GM23338 (cell line): ENCODE data around the gene RIIAD1. TPM values are rescaled to one million over a fixed set of nuclear protein-coding genes. Genes with fewer than 3 reads are reported as not detected.

Experiments used
- ATAC-seq: fragments of 200-7000 bp; cut with Tn5 transposase; 3 replicates; pipeline ENCODE4 v1.9.1; 2020
- DNase-seq: peaks from one replicate; pipeline ENCODE4 v3.0.0-alpha.2; 2015; ENCODE audit warnings: low spot score
- H2AFZ ChIP-seq: fragments of 200-600 bp; sonication (generic); 2 replicates; pipeline ENCODE4 v1.8.0; 2016; ENCODE audit warnings: antibody characterized with exemption, mild to moderate bottlenecking, moderate library complexity
- H3F3A ChIP-seq: fragments of 200-600 bp; sonication (generic); replicated peaks from 2 replicates; pipeline ENCODE4 v1.8.0; 2017; ENCODE audit warnings: antibody characterized with exemption, mixed run types, low read depth
- H3K27ac ChIP-seq: fragments of 200-600 bp; sonication (generic); 2 replicates; pipeline ENCODE4 v1.6.1; 2016; ENCODE audit warnings: low read depth
- H3K27me3 ChIP-seq: fragments of 200-600 bp; sonication (generic); 2 replicates; pipeline ENCODE4 v1.8.0; 2016; ENCODE audit warnings: mild to moderate bottlenecking, mixed run types, moderate library complexity; ENCODE audit not compliant: insufficient read depth
- H3K36me3 ChIP-seq: fragments of 200-600 bp; sonication (generic); 2 replicates; pipeline ENCODE4 v1.8.0; 2016; ENCODE audit warnings: mild to moderate bottlenecking; ENCODE audit not compliant: insufficient read depth
- H3K4me1 ChIP-seq: fragments of 200-600 bp; sonication (generic); 2 replicates; pipeline ENCODE4 v1.8.0; 2016; ENCODE audit warnings: mild to moderate bottlenecking, moderate library complexity; ENCODE audit not compliant: insufficient read depth
- H3K4me2 ChIP-seq: fragments of 200-600 bp; sonication (generic); 2 replicates; pipeline ENCODE4 v1.7.1; 2017; ENCODE audit warnings: mixed run types
- H3K4me3 ChIP-seq: fragments of 200-600 bp; sonication (generic); 2 replicates; pipeline ENCODE4 v1.6.1; 2016; ENCODE audit warnings: mixed run types
- H3K79me2 ChIP-seq: fragments of 200-600 bp; sonication (generic); replicated peaks from 2 replicates; pipeline ENCODE4 v1.8.0; 2017; ENCODE audit warnings: mild to moderate bottlenecking; ENCODE audit not compliant: insufficient read depth
- H3K9me2 ChIP-seq: fragments of 200-600 bp; sonication (generic); 2 replicates; pipeline ENCODE4 v1.8.0; 2017; ENCODE audit not compliant: insufficient read depth
- H4K20me1 ChIP-seq: fragments of 200-600 bp; sonication (generic); replicated peaks from 2 replicates; pipeline ENCODE4 v1.8.0; 2017; ENCODE audit warnings: mild to moderate bottlenecking; ENCODE audit not compliant: insufficient read depth
- H3K27ac Mint-ChIP-seq: 2 replicates; pipeline ENCODE4 v1.8.0; 2020; ENCODE audit warnings: inconsistent platforms, mild to moderate bottlenecking, moderate library complexity, mixed read lengths
- H3K27me3 Mint-ChIP-seq: 3 replicates; pipeline ENCODE4 v1.8.0; 2022; ENCODE audit warnings: low read depth, mild to moderate bottlenecking, moderate library complexity, mixed read lengths, inconsistent platforms; ENCODE audit not compliant: insufficient read depth, poor library complexity
- H3K36me3 Mint-ChIP-seq: 3 replicates; pipeline ENCODE4 v1.8.0; 2021; ENCODE audit warnings: low read depth, mild to moderate bottlenecking, inconsistent platforms, moderate library complexity, mixed read lengths
- H3K4me1 Mint-ChIP-seq: 3 replicates; pipeline ENCODE4 v1.8.0; 2020; ENCODE audit warnings: mild to moderate bottlenecking, inconsistent platforms, mixed read lengths
- H3K4me3 Mint-ChIP-seq: 3 replicates; pipeline ENCODE4 v1.8.0; 2021; ENCODE audit warnings: moderate library complexity, mild to moderate bottlenecking, inconsistent platforms, mixed read lengths
- H3K9me3 Mint-ChIP-seq: 3 replicates; pipeline ENCODE4 v1.8.0; 2020; ENCODE audit warnings: moderate library complexity, mild to moderate bottlenecking, inconsistent platforms, mixed read lengths
- CREB1 ChIP-seq: fragments of 250-450 bp; sonication (Bioruptor Pico); IDR thresholded peaks from 2 replicates; pipeline ENCODE4 v1.5.0; 2020; ENCODE audit warnings: low read depth, mild to moderate bottlenecking, moderate library complexity
- EZH2 ChIP-seq: fragments of 200-600 bp; sonication (generic); IDR thresholded peaks from one replicate; pipeline ENCODE4 v1.8.0; 2017; ENCODE audit warnings: antibody characterized with exemption, mild to moderate bottlenecking, low read depth; ENCODE audit not compliant: unreplicated experiment
- EZH2phosphoT487 ChIP-seq: fragments of 200-600 bp; sonication (generic); IDR thresholded peaks from one replicate; pipeline ENCODE4 v1.8.1; 2018; ENCODE audit warnings: antibody characterized with exemption; ENCODE audit not compliant: unreplicated experiment
- JUNB ChIP-seq: IDR thresholded peaks from one replicate; pipeline ENCODE4 v1.6.1; 2016; ENCODE audit warnings: antibody characterized with exemption; ENCODE audit not compliant: unreplicated experiment
- NANOG ChIP-seq: IDR thresholded peaks from 2 replicates; pipeline ENCODE4 v1.6.1; 2016; ENCODE audit warnings: antibody characterized with exemption, borderline replicate concordance
- POLR2AphosphoS5 ChIP-seq: IDR thresholded peaks from 2 replicates; pipeline ENCODE4 v1.6.1; 2016; ENCODE audit warnings: antibody characterized with exemption, low read depth
- STAT1 ChIP-seq: IDR thresholded peaks from one replicate; pipeline ENCODE4 v1.6.1; 2016; ENCODE audit warnings: antibody characterized with exemption; ENCODE audit not compliant: unreplicated experiment
- ZNF114 ChIP-seq: fragments of 250-450 bp; sonication (Bioruptor Pico); IDR thresholded peaks from 2 replicates; pipeline ENCODE4 v1.5.0; 2020; ENCODE audit warnings: mild to moderate bottlenecking, moderate library complexity
- ZNF331 ChIP-seq: fragments of 250-450 bp; sonication (Bioruptor Pico); IDR thresholded peaks from 2 replicates; pipeline ENCODE4 v1.5.0; 2020; ENCODE audit warnings: low read depth, mild to moderate bottlenecking, moderate library complexity
- polyA plus RNA-seq: library from polyadenylated mRNA; unstranded; fragments of >200 nt; fragmentation: Nextera tagmentation; extraction: Ambion mirVana; gene quantifications from 2 replicates; pipeline ENCODE4 v1.2.1, GENCODE V29; 2016
- total RNA-seq: library from RNA; depleted of rRNA; stranded (reverse); fragments of >200 nt; shearing (Covaris generic); gene quantifications from 2 replicates; pipeline ENCODE4 v1.2.3, GENCODE V29; 2014
- TF ChIP-seq, protein P1 (sequence below), 2 experiments: fragments of 200-600 bp in 1 of 2; sonication (generic) in 1 of 2; conservative IDR thresholded peaks; 2 replicates each; pipeline versions ENCODE4 v1.5.1 to v1.6.1; 2016 to 2017; ENCODE audit warnings: antibody characterized with exemption in 2 of 2, low read depth in 2 of 2, mild to moderate bottlenecking in 2 of 2, moderate library complexity in 1 of 2
- TF ChIP-seq, protein P2 (sequence below): IDR thresholded peaks from one replicate; pipeline ENCODE4 v1.6.1; 2018; ENCODE audit warnings: antibody characterized with exemption; ENCODE audit not compliant: unreplicated experiment
- TF ChIP-seq, protein P3 (sequence below): fragments of 250-450 bp; sonication (Bioruptor Pico); IDR thresholded peaks from 2 replicates; pipeline ENCODE4 v1.5.0; 2020; ENCODE audit warnings: mild to moderate bottlenecking, moderate library complexity
- TF ChIP-seq, protein P4 (sequence below): IDR thresholded peaks from 2 replicates; pipeline ENCODE4 v1.6.1; 2016; ENCODE audit warnings: antibody characterized with exemption

Gene RIIAD1
- total and polyA plus RNA-seq, 2 experiments from 2014 or later, result not detected

DNA sequence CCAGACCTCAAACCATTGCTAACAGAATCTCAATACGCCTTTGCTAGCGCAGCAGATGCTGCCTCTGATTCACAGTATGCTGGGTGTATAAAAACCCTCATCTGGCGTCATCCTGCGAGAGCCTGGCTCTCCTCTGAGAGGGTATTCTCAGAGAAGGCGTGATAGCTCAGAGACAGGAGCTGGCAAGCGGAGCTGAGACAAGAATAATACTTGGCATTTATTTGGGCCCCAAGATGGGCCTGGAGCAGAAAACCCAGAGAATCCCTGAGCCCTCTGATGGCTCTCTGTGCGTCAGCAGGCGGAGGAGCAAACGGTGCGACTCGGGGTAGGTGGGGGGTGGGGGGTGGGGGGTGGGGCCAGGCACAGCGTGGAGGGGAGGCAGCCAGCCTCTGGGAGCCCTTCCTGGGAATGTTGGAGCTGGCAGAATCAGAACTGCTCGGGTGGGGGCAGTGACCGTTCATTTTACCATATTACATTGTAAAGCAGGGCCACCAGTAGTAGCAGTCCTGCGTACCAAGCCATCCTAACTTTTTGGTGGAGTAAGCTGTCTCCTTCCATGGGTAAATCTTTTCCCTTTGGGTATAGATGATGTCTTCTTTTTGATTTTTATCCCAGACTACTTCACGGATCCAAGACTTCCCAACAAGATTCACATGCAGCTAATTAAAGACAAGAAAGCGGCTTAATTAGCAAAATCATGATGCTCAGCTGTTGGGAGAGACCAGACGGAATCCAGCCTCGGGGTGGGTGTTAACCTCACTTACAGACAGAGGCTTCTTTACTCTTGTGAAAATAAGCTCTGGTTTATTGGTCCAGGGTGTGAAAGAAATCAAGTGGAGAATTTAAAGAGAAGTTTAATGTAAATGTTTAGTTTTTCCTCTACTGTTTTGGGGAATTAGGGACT is 7.1 kb downstream of the RIIAD1 start:
- no peak overlapping the region for H3K27ac Mint-ChIP-seq
- peaks cover 12% of the 10 kb centered on the region for H3K27me3 Mint-ChIP-seq
- no peak overlapping the region for H3K27ac ChIP-seq
- TF ChIP-seq STAT1 (no peak), EZH2 (no peak), ZNF114 (no peak), CREB1 (CRISPR knock-in tag) (no peak), POLR2AphosphoS5 (no peak), NANOG (no peak), ZNF331 (no peak), JUNB (no peak), EZH2phosphoT487 (no peak)
- TF ChIP-seq, protein P1, sequence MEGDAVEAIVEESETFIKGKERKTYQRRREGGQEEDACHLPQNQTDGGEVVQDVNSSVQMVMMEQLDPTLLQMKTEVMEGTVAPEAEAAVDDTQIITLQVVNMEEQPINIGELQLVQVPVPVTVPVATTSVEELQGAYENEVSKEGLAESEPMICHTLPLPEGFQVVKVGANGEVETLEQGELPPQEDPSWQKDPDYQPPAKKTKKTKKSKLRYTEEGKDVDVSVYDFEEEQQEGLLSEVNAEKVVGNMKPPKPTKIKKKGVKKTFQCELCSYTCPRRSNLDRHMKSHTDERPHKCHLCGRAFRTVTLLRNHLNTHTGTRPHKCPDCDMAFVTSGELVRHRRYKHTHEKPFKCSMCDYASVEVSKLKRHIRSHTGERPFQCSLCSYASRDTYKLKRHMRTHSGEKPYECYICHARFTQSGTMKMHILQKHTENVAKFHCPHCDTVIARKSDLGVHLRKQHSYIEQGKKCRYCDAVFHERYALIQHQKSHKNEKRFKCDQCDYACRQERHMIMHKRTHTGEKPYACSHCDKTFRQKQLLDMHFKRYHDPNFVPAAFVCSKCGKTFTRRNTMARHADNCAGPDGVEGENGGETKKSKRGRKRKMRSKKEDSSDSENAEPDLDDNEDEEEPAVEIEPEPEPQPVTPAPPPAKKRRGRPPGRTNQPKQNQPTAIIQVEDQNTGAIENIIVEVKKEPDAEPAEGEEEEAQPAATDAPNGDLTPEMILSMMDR (conservative IDR thresholded peaks at IDR 0.05; ENCODE audit: low read depth in 2 of 2), result no peak
- TF ChIP-seq, protein P2, sequence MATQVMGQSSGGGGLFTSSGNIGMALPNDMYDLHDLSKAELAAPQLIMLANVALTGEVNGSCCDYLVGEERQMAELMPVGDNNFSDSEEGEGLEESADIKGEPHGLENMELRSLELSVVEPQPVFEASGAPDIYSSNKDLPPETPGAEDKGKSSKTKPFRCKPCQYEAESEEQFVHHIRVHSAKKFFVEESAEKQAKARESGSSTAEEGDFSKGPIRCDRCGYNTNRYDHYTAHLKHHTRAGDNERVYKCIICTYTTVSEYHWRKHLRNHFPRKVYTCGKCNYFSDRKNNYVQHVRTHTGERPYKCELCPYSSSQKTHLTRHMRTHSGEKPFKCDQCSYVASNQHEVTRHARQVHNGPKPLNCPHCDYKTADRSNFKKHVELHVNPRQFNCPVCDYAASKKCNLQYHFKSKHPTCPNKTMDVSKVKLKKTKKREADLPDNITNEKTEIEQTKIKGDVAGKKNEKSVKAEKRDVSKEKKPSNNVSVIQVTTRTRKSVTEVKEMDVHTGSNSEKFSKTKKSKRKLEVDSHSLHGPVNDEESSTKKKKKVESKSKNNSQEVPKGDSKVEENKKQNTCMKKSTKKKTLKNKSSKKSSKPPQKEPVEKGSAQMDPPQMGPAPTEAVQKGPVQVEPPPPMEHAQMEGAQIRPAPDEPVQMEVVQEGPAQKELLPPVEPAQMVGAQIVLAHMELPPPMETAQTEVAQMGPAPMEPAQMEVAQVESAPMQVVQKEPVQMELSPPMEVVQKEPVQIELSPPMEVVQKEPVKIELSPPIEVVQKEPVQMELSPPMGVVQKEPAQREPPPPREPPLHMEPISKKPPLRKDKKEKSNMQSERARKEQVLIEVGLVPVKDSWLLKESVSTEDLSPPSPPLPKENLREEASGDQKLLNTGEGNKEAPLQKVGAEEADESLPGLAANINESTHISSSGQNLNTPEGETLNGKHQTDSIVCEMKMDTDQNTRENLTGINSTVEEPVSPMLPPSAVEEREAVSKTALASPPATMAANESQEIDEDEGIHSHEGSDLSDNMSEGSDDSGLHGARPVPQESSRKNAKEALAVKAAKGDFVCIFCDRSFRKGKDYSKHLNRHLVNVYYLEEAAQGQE, result no peak
- TF ChIP-seq, protein P3, sequence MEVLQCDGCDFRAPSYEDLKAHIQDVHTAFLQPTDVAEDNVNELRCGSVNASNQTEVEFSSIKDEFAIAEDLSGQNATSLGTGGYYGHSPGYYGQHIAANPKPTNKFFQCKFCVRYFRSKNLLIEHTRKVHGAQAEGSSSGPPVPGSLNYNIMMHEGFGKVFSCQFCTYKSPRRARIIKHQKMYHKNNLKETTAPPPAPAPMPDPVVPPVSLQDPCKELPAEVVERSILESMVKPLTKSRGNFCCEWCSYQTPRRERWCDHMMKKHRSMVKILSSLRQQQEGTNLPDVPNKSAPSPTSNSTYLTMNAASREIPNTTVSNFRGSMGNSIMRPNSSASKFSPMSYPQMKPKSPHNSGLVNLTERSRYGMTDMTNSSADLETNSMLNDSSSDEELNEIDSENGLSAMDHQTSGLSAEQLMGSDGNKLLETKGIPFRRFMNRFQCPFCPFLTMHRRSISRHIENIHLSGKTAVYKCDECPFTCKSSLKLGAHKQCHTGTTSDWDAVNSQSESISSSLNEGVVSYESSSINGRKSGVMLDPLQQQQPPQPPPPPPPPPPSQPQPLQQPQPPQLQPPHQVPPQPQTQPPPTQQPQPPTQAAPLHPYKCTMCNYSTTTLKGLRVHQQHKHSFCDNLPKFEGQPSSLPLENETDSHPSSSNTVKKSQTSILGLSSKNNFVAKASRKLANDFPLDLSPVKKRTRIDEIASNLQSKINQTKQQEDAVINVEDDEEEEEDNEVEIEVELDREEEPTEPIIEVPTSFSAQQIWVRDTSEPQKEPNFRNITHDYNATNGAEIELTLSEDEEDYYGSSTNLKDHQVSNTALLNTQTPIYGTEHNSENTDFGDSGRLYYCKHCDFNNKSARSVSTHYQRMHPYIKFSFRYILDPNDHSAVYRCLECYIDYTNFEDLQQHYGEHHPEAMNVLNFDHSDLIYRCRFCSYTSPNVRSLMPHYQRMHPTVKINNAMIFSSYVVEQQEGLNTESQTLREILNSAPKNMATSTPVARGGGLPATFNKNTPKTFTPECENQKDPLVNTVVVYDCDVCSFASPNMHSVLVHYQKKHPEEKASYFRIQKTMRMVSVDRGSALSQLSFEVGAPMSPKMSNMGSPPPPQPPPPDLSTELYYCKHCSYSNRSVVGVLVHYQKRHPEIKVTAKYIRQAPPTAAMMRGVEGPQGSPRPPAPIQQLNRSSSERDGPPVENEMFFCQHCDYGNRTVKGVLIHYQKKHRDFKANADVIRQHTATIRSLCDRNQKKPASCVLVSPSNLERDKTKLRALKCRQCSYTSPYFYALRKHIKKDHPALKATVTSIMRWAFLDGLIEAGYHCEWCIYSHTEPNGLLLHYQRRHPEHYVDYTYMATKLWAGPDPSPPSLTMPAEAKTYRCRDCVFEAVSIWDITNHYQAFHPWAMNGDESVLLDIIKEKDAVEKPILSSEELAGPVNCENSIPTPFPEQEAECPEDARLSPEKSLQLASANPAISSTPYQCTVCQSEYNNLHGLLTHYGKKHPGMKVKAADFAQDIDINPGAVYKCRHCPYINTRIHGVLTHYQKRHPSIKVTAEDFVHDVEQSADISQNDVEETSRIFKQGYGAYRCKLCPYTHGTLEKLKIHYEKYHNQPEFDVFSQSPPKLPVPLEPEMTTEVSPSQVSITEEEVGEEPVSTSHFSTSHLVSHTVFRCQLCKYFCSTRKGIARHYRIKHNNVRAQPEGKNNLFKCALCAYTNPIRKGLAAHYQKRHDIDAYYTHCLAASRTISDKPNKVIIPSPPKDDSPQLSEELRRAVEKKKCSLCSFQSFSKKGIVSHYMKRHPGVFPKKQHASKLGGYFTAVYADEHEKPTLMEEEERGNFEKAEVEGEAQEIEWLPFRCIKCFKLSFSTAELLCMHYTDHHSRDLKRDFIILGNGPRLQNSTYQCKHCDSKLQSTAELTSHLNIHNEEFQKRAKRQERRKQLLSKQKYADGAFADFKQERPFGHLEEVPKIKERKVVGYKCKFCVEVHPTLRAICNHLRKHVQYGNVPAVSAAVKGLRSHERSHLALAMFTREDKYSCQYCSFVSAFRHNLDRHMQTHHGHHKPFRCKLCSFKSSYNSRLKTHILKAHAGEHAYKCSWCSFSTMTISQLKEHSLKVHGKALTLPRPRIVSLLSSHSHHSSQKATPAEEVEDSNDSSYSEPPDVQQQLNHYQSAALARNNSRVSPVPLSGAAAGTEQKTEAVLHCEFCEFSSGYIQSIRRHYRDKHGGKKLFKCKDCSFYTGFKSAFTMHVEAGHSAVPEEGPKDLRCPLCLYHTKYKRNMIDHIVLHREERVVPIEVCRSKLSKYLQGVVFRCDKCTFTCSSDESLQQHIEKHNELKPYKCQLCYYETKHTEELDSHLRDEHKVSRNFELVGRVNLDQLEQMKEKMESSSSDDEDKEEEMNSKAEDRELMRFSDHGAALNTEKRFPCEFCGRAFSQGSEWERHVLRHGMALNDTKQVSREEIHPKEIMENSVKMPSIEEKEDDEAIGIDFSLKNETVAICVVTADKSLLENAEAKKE, result no peak
- TF ChIP-seq, protein P4, sequence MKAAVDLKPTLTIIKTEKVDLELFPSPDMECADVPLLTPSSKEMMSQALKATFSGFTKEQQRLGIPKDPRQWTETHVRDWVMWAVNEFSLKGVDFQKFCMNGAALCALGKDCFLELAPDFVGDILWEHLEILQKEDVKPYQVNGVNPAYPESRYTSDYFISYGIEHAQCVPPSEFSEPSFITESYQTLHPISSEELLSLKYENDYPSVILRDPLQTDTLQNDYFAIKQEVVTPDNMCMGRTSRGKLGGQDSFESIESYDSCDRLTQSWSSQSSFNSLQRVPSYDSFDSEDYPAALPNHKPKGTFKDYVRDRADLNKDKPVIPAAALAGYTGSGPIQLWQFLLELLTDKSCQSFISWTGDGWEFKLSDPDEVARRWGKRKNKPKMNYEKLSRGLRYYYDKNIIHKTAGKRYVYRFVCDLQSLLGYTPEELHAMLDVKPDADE, result no peak
- peak overlapping the region; percentile 45 for H3K4me3 ChIP-seq
- peaks cover 3% of the 10 kb centered on the region for H3K27me3 ChIP-seq
- peak overlapping the region; percentile 91 for H2AFZ ChIP-seq
- 0 out of 2 replicates have a peak, but pooled peaks cover 3% of the 10 kb centered on the region for H3F3A ChIP-seq
- H3K4me2 ChIP-seq, result peak overlapping the region; percentile 67
- H3K36me3 ChIP-seq, result no peaks in the 10 kb centered on the region
- no peaks in the 10 kb centered on the region for H3K36me3 Mint-ChIP-seq
- H3K4me1 ChIP-seq, result peaks cover 24% of the 10 kb centered on the region
- DNase-seq (peak; percentile 72), ATAC-seq (peak; percentile 80)
- no peaks in the 10 kb centered on the region for H4K20me1 ChIP-seq
- H3K9me2 ChIP-seq, result no peaks in the 10 kb centered on the region
- peaks cover 37% of the 10 kb centered on the region for H3K4me1 Mint-ChIP-seq
- no peaks in the 10 kb centered on the region for H3K9me3 Mint-ChIP-seq
- H3K79me2 ChIP-seq, result no peaks in the 10 kb centered on the region
- H3K4me3 Mint-ChIP-seq, result peak overlapping the region; percentile 41
